Subcutaneous preadipocyte (primary cell): ENCODE measurements around the gene OR6N1. TPM values are rescaled to one million over a fixed set of nuclear protein-coding genes. Genes with fewer than 3 reads are reported as not detected.

Experiments used
- small RNA-seq: library from RNA; depleted of rRNA; stranded (forward); fragments of <200 nt; gene quantifications from one replicate; pipeline ENCODE3, GENCODE V24; 2012
- total RNA-seq: library from RNA; depleted of rRNA; stranded (reverse); fragments of >200 nt; gene quantifications from 2 replicates; pipeline ENCODE4 v1.2.3, GENCODE V29; 2012

Gene OR6N1
- total RNA-seq: not detected in 2 replicates

GRCh38 chr1:158771950-158772866, at the start of gene OR6N1:
OR6N1 (minus strand) TSS chr1:158772195; CDS start chr1:158766682, 5,513 bp downstream.

GRCh38 chr1:158781104-158781503, 9.1 kb upstream of the OR6N1 start, which contains the start of gene OR6N2:
OR6N2 (minus strand) TSS chr1:158781204; CDS start chr1:158777635, 3,569 bp downstream.

GRCh38 chr1:158754420-158754819, 17.6 kb downstream of the OR6N1 start, which contains the start of gene OR6K6:
OR6K6 (plus strand) TSS chr1:158754720; CDS start chr1:158754888, 168 bp downstream.

GRCh38 chr1:158720620-158721019, 51.4 kb downstream of the OR6N1 start, which contains the start of gene OR6K3:
OR6K3 (minus strand) TSS chr1:158720720; CDS start chr1:158718115, 2,605 bp downstream.

Small RNA genes lying within 50 kb of the gene (small RNA-seq; reads per million reads assigned to genes)
- gene OR2AQ1P: not detected

Other genes with a start within 250 kb of the OR6N1 start
- gene OR6Y1, start 217.8 kb downstream of the OR6N1 start, total RNA-seq: not detected in 2 replicates
- not detected in 2 replicates for gene OR6P1, start 201.6 kb downstream of the OR6N1 start, total RNA-seq
- gene OR10X1, start 192.3 kb downstream of the OR6N1 start, total RNA-seq: not detected in 2 replicates
- not detected in 2 replicates for gene OR10Z1, start 166.9 kb downstream of the OR6N1 start, total RNA-seq
- under 0.01 TPM in 1 of 2 replicates, not detected in the other for gene SPTA1, start 85.5 kb downstream of the OR6N1 start, total RNA-seq
- gene OR6K2, start 71.5 kb downstream of the OR6N1 start, total RNA-seq: not detected in 2 replicates
- not detected in 2 replicates for gene OR6K3, start 51.5 kb downstream of the OR6N1 start, total RNA-seq
- gene OR6K6, start 17.5 kb downstream of the OR6N1 start, total RNA-seq: not detected in 2 replicates
- gene OR6N2, start 9.0 kb upstream of the OR6N1 start, total RNA-seq: not detected in 2 replicates
- not detected in 2 replicates for gene MNDA, start 59.2 kb upstream of the OR6N1 start, total RNA-seq
- gene PYHIN1, start 159.4 kb upstream of the OR6N1 start, total RNA-seq: 0.20 and 2.6 TPM in 2 replicates
- gene IFI16, start 237.7 kb upstream of the OR6N1 start, total RNA-seq: 115 and 149 TPM in 2 replicates